Measurements from ENCODE around the gene CNPY1.
"Not testable (repeated sequence)": the region's sequence is repeated elsewhere in the genome, so short reads cannot be mapped to it uniquely, and the experiment has no call there.

The CNPY1 gene

DNA sequence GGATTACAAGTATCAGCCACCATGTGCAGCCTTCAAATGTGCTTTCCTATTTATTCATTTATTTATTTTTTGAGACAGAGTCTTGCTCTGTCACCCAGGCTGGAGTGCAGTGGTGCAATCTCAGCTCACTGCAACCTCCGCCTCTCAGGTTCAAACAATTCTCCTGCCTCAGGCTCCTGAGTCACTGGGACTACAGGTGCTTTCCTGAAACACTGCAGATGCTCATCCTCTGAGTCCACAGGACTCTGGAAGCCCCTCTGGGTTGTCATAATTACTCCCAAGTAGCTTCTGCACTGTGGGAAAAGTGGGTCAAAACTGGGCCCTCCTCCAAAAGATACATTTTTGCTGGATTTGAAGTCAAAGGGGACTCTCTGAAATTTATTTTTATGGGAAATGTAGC, at the start of gene CNPY1:
CNPY1 (minus strand) TSS at position 111 of the 400 bp plus-strand sequence. CDS start 630 bp downstream, outside the sequence.
- not testable (repeated sequence) for DNase-seq; H3K27ac ChIP-seq; H3K36me3 ChIP-seq; H3K4me3 ChIP-seq (ENCODE audit: low read depth, low read length); H3K9me3 ChIP-seq (ENCODE audit: severe bottlenecking); H3K27me3 ChIP-seq (ENCODE audit: insufficient read depth, low read depth, severe bottlenecking)

DNA sequence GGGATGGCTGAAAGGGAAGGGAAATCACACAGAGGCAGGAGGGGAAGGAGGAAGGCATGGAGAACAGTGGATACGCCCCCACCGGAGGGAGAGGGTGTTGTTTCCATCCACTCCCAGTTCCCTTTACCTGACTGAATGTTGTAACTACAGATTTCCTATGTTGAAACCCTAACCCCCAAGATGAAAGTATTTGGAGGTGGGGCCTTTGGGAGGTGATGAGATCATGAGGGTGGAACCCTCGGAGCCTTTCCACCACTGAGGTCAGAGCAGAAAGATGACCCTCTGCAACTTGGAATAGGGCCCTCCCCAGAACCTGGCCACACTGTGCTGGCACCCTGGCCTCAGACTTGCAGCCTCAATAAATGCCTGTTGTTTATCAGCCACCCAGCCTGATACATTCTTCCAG, 48.6 kb upstream of the CNPY1 start:
- no peak for DNase-seq
- no peak overlapping the region for H3K27ac ChIP-seq
- TF ChIP-seq, protein P1, sequence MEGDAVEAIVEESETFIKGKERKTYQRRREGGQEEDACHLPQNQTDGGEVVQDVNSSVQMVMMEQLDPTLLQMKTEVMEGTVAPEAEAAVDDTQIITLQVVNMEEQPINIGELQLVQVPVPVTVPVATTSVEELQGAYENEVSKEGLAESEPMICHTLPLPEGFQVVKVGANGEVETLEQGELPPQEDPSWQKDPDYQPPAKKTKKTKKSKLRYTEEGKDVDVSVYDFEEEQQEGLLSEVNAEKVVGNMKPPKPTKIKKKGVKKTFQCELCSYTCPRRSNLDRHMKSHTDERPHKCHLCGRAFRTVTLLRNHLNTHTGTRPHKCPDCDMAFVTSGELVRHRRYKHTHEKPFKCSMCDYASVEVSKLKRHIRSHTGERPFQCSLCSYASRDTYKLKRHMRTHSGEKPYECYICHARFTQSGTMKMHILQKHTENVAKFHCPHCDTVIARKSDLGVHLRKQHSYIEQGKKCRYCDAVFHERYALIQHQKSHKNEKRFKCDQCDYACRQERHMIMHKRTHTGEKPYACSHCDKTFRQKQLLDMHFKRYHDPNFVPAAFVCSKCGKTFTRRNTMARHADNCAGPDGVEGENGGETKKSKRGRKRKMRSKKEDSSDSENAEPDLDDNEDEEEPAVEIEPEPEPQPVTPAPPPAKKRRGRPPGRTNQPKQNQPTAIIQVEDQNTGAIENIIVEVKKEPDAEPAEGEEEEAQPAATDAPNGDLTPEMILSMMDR (IDR thresholded peaks at IDR 0.05; ENCODE audit: low read depth, low read length) = no peak
- no peaks in the 10 kb centered on the region for H3K9me3 ChIP-seq (ENCODE audit: severe bottlenecking)
- H3K36me3 ChIP-seq = no peaks in the 10 kb centered on the region
- no peak overlapping the region for H3K4me3 ChIP-seq (ENCODE audit: low read depth, low read length)
- no peaks in the 10 kb centered on the region for H3K27me3 ChIP-seq (ENCODE audit: insufficient read depth, low read depth, severe bottlenecking)

DNA sequence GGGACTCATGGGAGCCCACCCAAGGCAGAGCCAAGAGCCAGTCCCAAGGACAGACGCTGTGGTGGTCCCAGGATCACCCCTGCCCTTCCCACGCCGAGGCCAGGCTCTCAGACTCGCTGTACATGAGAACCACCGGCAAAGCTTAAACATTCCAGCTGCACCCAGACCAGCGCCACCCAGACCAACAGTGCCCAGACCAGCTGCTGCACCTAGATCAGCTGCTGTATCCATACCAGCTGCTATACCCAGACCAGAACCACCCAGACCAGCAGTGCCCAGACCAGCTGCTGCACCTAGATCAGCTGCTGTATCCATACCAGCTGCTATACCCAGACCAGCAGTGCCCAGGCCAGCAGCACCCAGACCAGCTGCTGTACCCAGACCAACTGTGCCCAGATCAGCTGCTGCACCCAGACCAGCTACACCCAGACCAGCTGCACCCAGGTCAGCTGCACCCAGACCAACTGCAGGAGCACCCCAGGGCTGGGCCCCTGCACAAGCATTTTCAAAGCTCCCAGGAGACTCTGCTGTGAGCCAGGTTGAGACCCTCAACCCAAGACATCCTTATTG, 47.9 kb upstream of the CNPY1 start:
- no peaks in the 10 kb centered on the region for H3K9me3 ChIP-seq (ENCODE audit: severe bottlenecking)
- H3K27me3 ChIP-seq (ENCODE audit: insufficient read depth, low read depth, severe bottlenecking) = no peaks in the 10 kb centered on the region
- no peak for DNase-seq
- no peaks in the 10 kb centered on the region for H3K36me3 ChIP-seq
- no peak overlapping the region for H3K27ac ChIP-seq
- TF ChIP-seq, protein P1 (IDR thresholded peaks at IDR 0.05; ENCODE audit: low read depth, low read length) = no peak
- H3K4me3 ChIP-seq (ENCODE audit: low read depth, low read length) = no peak overlapping the region

- H3K36me3 ChIP-seq = no peaks in the 10 kb centered on the region
- TF ChIP-seq, protein P1 (IDR thresholded peaks at IDR 0.05; ENCODE audit: low read depth, low read length) = no peak
- H3K27ac ChIP-seq = no peak overlapping the region
- H3K4me3 ChIP-seq (ENCODE audit: low read depth, low read length) = no peak overlapping the region
- no peaks in the 10 kb centered on the region for H3K9me3 ChIP-seq (ENCODE audit: severe bottlenecking)
- no peak for DNase-seq
- no peaks in the 10 kb centered on the region for H3K27me3 ChIP-seq (ENCODE audit: insufficient read depth, low read depth, severe bottlenecking)
These were observed 47.3 kb upstream of the CNPY1 start for GRCh38 chr7:155593461-155594162.

- H3K4me3 ChIP-seq (ENCODE audit: low read depth, low read length) = no peak overlapping the region
- no peaks in the 10 kb centered on the region for H3K36me3 ChIP-seq
- DNase-seq = no peak
- TF ChIP-seq, protein P1 (IDR thresholded peaks at IDR 0.05; ENCODE audit: low read depth, low read length) = no peak
- no peaks in the 10 kb centered on the region for H3K27me3 ChIP-seq (ENCODE audit: insufficient read depth, low read depth, severe bottlenecking)
- H3K27ac ChIP-seq = no peak overlapping the region
- no peaks in the 10 kb centered on the region for H3K9me3 ChIP-seq (ENCODE audit: severe bottlenecking)
These were observed 44.9 kb upstream of the CNPY1 start for GRCh38 chr7:155591055-155591775.
